DMS153 (cell line): Measurements from ENCODE around the gene C2orf68.
"Not testable (repeated sequence)": the region's sequence is repeated elsewhere in the genome, so short reads cannot be mapped to it uniquely, and the experiment has no call there.

Experiments
- DNase-seq: peaks from one replicate; lab custom pipeline; 2025; lab: John Stamatoyannopoulos, UW

C2orf68 gene

GRCh38 chr2:85598594-85599340, 13.1 kb downstream of the C2orf68 start:
- DNase-seq = no peak

DNA sequence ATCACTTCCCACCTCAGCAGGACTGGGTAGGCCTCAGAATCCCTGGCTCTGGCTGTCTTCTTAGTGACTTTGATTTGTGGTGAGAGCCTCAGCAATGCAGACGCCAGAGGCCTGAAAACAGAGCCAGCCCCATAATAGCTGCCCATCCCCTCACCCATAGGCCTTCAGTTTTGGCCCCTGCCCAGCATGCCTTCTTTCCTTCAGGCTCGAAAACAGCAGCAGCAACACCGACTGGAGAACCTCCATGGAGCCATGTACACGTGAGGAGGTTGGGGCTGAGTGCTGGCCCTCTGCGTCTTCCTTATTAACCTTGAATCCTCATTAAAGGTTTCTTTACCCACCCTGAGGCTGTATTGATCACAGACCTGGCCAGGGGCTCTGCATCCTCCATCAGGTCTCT, 14.6 kb downstream of the C2orf68 start:
- no peak for DNase-seq

DNA sequence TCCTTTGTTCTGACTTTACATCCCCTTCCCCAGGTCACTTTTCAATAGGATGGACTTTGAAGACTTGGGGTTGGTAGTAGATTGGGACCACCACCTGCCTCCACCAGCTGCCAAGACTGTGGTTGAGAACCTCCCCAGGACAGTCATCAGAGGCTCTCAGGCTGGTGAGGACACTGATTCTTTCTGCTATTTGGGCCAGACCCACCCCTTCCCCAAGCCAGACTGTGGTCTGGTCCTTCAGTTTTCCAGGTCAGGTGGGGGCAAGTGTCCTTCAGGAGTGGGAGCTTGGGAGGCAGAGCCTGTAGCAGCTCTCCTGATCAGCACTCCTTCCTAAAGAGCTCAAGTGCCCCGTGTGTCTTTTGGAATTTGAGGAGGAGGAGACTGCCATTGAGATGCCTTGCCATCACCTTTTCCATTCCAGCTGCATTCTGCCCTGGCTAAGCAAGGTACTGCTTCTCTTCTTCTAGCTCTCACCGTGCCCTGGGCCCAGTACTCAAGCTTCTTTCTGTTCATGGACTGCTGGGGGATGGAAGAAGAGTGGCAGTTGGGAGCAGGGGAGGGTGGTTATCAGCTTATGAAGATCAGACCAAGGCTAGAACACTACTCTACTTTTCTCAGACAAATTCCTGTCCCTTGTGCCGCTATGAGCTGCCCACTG, 15.3 kb downstream of the C2orf68 start:
- DNase-seq = no peak

DNA sequence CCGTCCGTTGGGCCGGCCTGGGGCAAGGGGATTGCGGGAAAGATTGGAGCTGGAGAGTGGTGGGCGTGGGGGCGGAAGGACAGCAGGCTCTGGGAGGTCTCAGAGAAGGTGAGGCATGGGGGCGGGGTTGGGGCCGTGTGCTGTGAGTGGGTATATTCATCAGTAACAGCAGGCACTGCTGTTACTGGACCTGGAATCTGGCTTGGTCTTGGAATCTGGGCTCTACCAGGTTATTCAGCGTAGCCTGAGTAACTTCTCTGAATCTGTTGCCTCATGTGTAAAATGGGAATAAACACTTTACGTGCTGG, 15.9 kb downstream of the C2orf68 start:
- DNase-seq = no peak

- peak; percentile 97 for DNase-seq
Measured at GRCh38 chr2:85595301-85596025, 16.4 kb downstream of the C2orf68 start, which contains the start of gene RNF181. Gene RNF181 (plus strand): TSS chr2:85595745. CDS start chr2:85595764, 19 bp downstream.

DNA sequence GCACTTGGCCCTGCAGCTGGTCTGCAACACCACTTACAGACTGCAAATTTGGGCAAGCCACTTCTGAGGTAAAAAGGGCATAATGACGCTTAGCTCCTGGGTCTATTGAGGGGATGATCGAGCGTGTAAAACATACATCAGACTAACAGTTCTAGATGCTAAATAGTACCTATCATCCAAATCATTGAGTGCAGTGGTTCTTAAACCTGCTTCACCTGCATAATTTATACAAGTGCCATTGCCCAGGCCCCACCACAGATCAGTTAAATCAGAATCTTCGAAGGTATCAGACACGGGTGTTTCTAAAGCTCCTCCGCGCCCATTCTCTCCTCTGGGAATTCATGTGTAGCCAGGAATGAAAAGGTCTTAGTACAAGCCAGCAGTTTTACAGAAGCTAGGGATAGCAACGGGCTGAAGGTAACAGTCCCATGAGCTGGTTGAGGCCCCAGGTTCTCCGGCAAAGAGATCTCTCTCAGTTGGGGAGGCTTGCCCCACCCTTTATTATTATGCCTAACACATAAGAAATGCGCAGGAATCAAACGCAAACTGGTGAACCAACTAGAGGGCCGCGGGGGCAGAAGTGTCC, 17.1 kb downstream of the C2orf68 start:
- no peak for DNase-seq

DNA sequence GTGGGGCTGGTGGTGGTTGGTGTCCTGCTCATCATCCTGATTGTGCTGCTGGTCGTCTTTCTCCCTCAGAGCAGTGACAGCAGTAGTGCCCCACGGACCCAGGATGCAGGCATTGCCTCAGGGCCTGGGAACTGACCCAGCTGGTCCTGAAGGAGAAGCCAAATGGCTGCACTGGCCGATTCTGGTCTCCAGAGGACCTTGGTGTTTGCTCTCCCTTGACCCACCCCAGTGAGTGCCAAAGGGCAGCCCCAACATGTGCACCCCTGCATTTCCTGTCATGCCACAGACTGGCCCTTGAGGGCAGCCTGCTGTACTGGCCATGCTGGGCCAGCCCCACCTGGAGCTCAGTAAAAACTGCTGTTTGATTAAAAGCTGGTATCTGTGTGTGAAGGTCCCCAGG, 18.8 kb downstream of the C2orf68 start:
- no peak for DNase-seq

- DNase-seq = not testable (repeated sequence)
Measured at GRCh38 chr2:85592299-85592698, 19.6 kb downstream of the C2orf68 start.

- no peak for DNase-seq
Measured at GRCh38 chr2:85591563-85591962, 20.3 kb downstream of the C2orf68 start.

GRCh38 chr2:85590950-85591349, 20.9 kb downstream of the C2orf68 start:
- DNase-seq = no peak

DNA sequence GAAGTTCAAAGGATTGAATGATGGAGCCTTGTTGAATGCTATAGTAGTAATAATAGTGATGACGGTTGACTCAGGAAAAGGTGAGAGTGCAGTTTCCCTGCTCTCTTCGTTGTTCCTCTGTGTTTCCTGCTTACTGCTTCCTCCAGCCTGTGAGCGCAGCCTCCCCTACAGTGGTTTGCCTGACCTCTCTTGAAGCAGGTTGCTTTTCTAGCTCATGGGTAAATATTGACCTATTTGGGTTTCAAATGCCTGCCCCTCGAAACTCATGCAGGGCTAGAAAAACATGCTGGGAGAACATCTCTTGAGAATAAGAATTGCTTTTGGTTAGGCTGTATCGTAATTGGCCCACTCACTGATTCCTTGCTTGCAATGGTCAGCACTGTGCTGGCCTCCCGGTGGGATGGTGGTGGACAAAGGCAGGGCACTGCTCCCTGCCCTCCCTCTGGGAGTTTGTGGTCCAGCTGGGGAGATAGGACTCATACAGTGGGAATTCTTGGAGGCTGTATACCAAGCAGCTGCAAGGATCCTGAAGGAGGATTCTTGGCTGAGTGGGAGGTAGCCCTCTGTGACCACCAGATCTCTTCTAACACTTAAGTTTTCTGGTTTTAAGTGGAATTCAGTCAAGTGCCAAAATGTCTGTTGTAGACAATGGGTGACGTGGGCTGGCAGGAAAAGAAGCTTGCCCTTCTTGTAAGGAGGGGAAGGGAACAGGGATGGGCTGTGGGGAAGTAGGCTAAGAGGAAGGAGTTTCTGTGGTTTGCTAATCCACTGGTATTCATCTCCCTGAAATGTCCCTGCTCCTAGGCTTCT, 21.7 kb downstream of the C2orf68 start:
- DNase-seq = peak; percentile 77

DNA sequence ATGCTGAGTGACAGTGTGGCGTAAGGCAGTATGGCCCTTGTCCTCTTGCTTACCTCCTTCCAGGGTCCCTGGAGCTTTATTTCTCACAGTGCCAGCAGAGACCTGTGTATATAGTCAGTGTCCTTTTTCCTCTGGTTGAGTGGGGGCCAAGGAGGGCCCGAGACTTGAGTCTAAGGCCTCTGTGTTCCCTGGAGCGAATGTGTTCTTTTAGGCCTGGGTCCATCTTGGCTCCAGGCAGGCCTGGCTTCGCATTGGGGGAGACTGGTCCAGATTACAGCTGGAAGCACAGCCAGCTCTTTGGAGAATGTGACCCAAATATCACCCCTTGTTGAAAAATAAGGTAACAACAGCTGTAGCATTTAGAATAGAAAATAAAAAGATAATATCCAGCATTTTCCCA, 22.7 kb downstream of the C2orf68 start:
- no peak for DNase-seq

DNA sequence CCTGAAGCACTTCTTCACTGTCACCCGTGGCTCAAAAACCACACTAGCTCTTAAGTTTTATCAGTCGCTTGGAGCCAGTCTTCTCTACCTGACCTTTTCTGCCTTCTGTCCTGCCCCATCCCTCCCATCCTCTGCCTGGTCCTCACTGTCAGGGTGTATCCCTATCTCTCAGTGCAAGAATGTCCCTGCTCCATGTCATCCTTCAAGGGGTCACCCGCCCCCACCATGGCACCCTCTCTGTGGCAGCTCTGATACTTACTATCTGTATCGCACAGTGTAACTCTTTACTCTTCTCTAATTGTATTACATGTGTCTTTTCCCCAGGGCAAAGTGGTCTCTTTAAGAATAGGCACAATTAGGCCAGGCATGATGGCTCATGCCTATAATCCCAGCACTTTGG, 23.2 kb downstream of the C2orf68 start:
- no peak for DNase-seq

DNA sequence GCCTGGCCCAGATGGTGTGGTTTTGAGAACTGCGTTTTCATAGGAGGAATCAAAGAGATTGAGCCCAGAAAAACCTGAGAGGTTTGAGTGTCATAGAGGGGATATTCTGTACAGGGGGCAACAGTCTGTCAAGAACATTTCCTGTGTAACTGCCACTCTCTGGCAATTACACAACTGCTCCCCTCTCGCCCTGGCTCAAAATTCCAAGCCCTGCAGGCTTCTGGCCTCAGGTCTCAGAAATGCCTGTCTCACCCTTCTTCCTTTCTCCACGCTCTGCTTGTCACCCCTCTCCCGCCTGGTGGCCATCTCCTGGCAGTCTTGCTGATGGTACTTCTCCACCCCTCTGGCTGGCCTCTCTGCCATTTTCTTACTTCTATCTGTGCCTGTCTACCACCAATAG, 23.6 kb downstream of the C2orf68 start:
- DNase-seq = no peak

- DNase-seq = no peak
Measured at GRCh38 chr2:85585781-85586105, 26.1 kb downstream of the C2orf68 start.

- DNase-seq = no peak
Measured at GRCh38 chr2:85584857-85585780, 26.7 kb downstream of the C2orf68 start.

GRCh38 chr2:85584354-85584856, 27.5 kb downstream of the C2orf68 start, which contains the start of gene VAMP5:
Gene VAMP5 (plus strand): TSS chr2:85584431. CDS start chr2:85584491, 60 bp downstream.
- DNase-seq = no peak

GRCh38 chr2:85583667-85584353, 28.1 kb downstream of the C2orf68 start:
- DNase-seq = no peak

DNA sequence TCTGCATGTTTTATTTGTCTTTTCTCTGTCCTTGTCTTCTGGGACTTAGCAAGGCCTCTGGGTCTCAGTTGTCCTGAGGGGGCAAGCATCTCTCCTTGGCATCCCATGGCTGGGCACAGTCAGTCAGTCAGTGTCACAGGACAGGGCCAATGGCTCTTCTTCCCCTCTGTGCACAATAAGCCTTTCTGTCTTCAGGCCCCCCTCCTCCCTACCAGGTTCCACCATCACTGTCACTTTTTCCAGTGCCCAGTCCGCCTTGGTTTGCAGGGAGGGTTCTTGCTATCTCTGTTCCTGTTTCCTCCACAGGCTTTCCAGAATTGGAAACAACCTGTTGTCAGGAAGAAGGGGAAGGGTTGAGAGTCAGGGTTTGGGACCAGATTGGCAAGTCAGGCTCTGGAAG, 29.4 kb downstream of the C2orf68 start:
- DNase-seq = no peak

- DNase-seq = no peak
Measured at GRCh38 chr2:85580206-85580605, 31.7 kb downstream of the C2orf68 start.
